ENCODE measurements around the gene MTA2. TPM values are rescaled to one million over a fixed set of nuclear protein-coding genes. Genes with fewer than 3 reads are reported as not detected.

Gene MTA2
- total RNA-seq, 4 donors from 2014 or later = 107 to 125 (median 110) TPM

- no peaks in the 10 kb centered on the region for H3K9me3 ChIP-seq
- no peak for TF ChIP-seq POLR2AphosphoS5 (IDR thresholded peaks at IDR 0.05)
- no peak for TF ChIP-seq EP300 (IDR thresholded peaks at IDR 0.05)
- no peak for TF ChIP-seq POLR2A (IDR thresholded peaks at IDR 0.05)
- TF ChIP-seq CTCF (IDR thresholded peaks at IDR 0.05) = no peak
- no peak overlapping the region for H3K27ac ChIP-seq
- no peak for DNase-seq (ENCODE audit: low spot score in 2 of 2)
- peaks cover 26% of the 10 kb centered on the region for H3K4me1 ChIP-seq
- 96% methylated on average over 9 of the region's 15 CpGs for WGBS
- no peaks in the 10 kb centered on the region for H3K27me3 ChIP-seq
- no peak overlapping the region for H3K4me3 ChIP-seq
- peaks cover 38% of the 10 kb centered on the region for H3K36me3 ChIP-seq
Observed at GRCh38 chr11:62605902-62606301, 4.2 kb upstream of the MTA2 start.

GRCh38 chr11:62605467-62605866 is 3.8 kb upstream of the MTA2 start:
- Histone ChIP-seq H3K36me3 (peaks cover 35% of the 10 kb centered on the region), H3K27ac (no peak overlapping the region), H3K4me3 (no peak overlapping the region), H3K4me1 (peaks cover 27% of the 10 kb centered on the region), H3K27me3 (no peaks in the 10 kb centered on the region), H3K9me3 (no peaks in the 10 kb centered on the region)
- DNase-seq (ENCODE audit: low spot score in 2 of 2) = no peak
- TF ChIP-seq CTCF (IDR thresholded peaks at IDR 0.05) (no peak), EP300 (IDR thresholded peaks at IDR 0.05) (no peak), POLR2AphosphoS5 (IDR thresholded peaks at IDR 0.05) (no peak), POLR2A (IDR thresholded peaks at IDR 0.05) (no peak)
- 82% methylated on average over 5 of the region's 6 CpGs for WGBS

- WGBS = 81% methylated on average over 13 of the region's 13 CpGs
- Histone ChIP-seq H3K36me3 (peaks cover 28% of the 10 kb centered on the region), H3K9me3 (no peaks in the 10 kb centered on the region), H3K27me3 (no peaks in the 10 kb centered on the region), H3K4me3 (no peak overlapping the region), H3K4me1 (peaks cover 35% of the 10 kb centered on the region), H3K27ac (no peak overlapping the region)
- TF ChIP-seq POLR2AphosphoS5 (IDR thresholded peaks at IDR 0.05) = no peak
- TF ChIP-seq CTCF (IDR thresholded peaks at IDR 0.05) = no peak
- no peak for TF ChIP-seq POLR2A (IDR thresholded peaks at IDR 0.05)
- TF ChIP-seq EP300 (IDR thresholded peaks at IDR 0.05) = no peak
- no peak for DNase-seq (ENCODE audit: low spot score in 2 of 2)
Observed at GRCh38 chr11:62604460-62605120, 2.9 kb upstream of the MTA2 start.

- WGBS = 94% methylated on average over 8 of the region's 8 CpGs
- TF ChIP-seq POLR2A (IDR thresholded peaks at IDR 0.05) = no peak
- no peak for TF ChIP-seq EP300 (IDR thresholded peaks at IDR 0.05)
- no peak for TF ChIP-seq POLR2AphosphoS5 (IDR thresholded peaks at IDR 0.05)
- TF ChIP-seq CTCF (IDR thresholded peaks at IDR 0.05) = no peak
- H3K4me3 ChIP-seq = no peak overlapping the region
- no peak overlapping the region for H3K27ac ChIP-seq
- H3K27me3 ChIP-seq = no peaks in the 10 kb centered on the region
- DNase-seq (ENCODE audit: low spot score in 2 of 2) = no peak
- no peaks in the 10 kb centered on the region for H3K9me3 ChIP-seq
- peaks cover 28% of the 10 kb centered on the region for H3K36me3 ChIP-seq
- H3K4me1 ChIP-seq = peaks cover 43% of the 10 kb centered on the region
Observed at GRCh38 chr11:62603776-62604299, 2.2 kb upstream of the MTA2 start.

- DNase-seq (ENCODE audit: low spot score in 2 of 2) = no peak
- peak overlapping the region; percentile 100 for H3K4me3 ChIP-seq
- peaks cover 25% of the 10 kb centered on the region for H3K36me3 ChIP-seq
- TF ChIP-seq POLR2AphosphoS5 (IDR thresholded peaks at IDR 0.05) (no peak), POLR2A (IDR thresholded peaks at IDR 0.05) (no peak), CTCF (IDR thresholded peaks at IDR 0.05) (no peak), EP300 (IDR thresholded peaks at IDR 0.05) (no peak)
- peak overlapping the region; percentile 99 for H3K27ac ChIP-seq
- 16% methylated on average over 5 of the region's 13 CpGs for WGBS
- no peaks in the 10 kb centered on the region for H3K9me3 ChIP-seq
- H3K4me1 ChIP-seq = peaks cover 51% of the 10 kb centered on the region
- H3K27me3 ChIP-seq = no peaks in the 10 kb centered on the region
Observed at GRCh38 chr11:62603072-62603408, 1.4 kb upstream of the MTA2 start.

Measured in suprapubic skin (tissue), 4 donors.